ENCODE measurements around the gene HOXC9.

- TF ChIP-seq CTCF (IDR thresholded peaks at IDR 0.05): no peak
- no peak for TF ChIP-seq ZFX (IDR thresholded peaks at IDR 0.05; ENCODE audit: borderline replicate concordance)
Observed at GRCh38 chr12:54019091-54019811, 19.3 kb downstream of the HOXC9 start.

All from 22Rv1 (cell line).